Pons (tissue), 1 donor: ENCODE data around the gene SLC11A1.
A peak's percentile ranks its signal among the peaks of the same experiment; 100 is the strongest.

Source experiments
- DNase-seq: peaks from one replicate; pipeline ENCODE4 v3.0.0-alpha.2; 2016; ENCODE audit warnings: low spot score

SLC11A1 gene

GRCh38 chr2:218394298-218395089, 12.4 kb downstream of the SLC11A1 start:
- no peak for DNase-seq

DNA sequence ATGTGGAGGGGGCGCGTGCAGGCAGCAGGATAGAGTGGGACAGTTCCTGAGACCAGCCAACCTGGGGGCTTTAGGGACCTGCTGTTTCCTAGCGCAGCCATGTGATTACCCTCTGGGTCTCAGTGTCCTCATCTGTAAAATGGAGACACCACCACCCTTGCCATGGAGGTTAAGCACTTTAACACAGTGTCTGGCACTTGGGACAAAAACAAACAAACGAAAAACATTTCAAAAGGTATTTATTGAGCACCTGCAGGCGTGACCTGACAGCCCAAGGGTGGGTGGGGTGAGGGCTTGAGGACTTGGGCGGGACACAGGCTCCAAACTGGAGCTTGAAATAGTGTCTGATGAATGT, 13.0 kb downstream of the SLC11A1 start:
- DNase-seq = no peak

DNA sequence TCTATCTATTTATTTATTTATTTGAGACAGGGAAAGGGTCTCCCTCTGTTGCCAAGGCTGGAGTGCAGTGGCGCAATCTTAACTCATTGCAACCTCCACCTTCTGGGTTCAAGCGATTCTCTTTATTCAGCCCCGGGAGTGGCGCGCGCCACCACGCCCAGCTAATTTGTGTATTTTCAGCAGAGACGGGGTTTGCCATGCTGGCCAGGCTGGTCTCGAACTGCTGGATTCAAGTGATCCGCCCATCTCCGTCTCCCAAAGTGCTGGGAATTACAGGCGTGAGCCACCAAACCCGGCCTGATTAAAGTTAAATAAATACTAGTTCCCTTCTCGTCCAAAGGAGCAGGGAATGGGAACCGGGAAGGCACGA, 13.4 kb downstream of the SLC11A1 start:
- no peak for DNase-seq

GRCh38 chr2:218395826-218396687, 14.0 kb downstream of the SLC11A1 start:
- DNase-seq = peak; percentile 98

DNA sequence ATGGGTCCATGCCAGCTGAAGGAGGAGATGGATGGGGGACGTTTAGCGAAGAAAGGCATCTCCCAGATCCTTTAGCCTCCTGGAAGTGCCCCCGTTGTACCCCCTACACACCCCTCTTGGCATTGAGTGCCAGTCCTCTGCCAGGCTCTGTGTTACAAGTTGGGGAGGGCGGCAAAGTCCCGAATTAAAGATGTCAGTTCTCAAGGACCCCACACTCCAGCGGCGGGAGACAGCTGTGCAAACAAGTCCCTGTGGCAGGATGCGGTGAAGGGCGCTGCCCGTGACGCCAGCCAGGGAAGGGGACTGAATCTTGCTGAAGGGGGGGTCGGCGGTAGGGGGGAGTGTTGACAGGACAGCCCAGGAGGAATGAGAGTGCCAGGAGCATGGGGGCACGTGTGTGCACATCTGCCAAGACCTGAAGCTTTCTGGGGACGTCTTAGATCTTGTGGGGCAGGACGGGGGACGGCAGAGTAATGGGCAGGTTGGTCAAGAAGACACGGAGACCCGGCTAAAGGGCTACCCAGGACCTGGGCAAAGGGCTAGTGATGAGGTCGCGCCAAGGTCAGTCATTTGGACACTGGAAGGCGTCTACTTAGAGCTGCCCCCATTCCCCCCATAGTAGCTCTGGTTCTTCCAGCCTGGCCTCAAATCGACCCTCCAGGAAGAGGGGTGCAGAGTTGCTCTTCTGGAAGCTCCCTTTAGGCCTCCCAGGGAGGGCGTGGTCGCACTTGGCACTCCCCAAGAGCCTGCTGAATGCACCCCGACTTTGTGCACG, 14.8 kb downstream of the SLC11A1 start:
- DNase-seq = peak; percentile 70

- DNase-seq = no peak
These were observed 15.4 kb downstream of the SLC11A1 start for GRCh38 chr2:218397463-218397819.

DNA sequence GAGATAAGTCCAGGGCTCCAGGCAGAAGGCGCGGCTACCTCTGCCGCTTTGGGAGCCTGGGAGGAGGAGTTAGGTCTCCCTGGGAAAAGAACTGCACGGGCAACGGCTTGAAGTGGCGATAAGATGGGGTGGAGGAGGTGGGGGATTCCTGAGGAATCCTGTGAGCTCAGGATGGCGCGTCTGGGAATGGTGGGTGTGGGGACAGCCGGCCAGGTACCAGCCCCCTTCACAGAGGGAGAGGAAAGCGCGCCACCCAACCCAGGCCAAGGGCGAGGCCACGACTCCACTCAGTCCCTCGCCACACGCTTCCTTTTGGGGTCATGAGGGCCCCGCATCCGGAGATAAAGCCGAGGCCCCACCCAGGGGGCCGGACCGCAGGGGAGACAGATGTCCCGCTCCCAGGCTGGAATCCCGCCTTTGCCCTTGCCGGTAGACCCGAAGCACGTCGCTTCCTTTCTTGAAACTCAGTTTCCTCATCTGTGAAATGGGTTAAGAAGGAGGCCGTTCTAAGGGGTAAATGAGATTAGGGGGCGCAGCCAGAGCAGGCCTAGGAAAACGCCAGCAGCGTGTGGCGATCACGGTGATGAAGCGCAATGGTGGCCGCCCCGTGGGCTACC, 15.9 kb downstream of the SLC11A1 start:
- DNase-seq = peak; percentile 48

- DNase-seq = peak; percentile 74
These were observed 16.6 kb downstream of the SLC11A1 start for GRCh38 chr2:218398437-218399390.

- DNase-seq = peak; percentile 91
These were observed 17.5 kb downstream of the SLC11A1 start, which contains the start of gene CTDSP1 for GRCh38 chr2:218399391-218400166. TSS of gene CTDSP1 (plus strand) at chr2:218399868. CDS start at chr2:218400091, 223 bp downstream.

GRCh38 chr2:218400167-218400929, 18.3 kb downstream of the SLC11A1 start:
- peak; percentile 35 for DNase-seq

- DNase-seq = no peak
These were observed 19.1 kb downstream of the SLC11A1 start for GRCh38 chr2:218400930-218401881.

GRCh38 chr2:218401890-218402289, 19.8 kb downstream of the SLC11A1 start:
- DNase-seq = no peak

GRCh38 chr2:218402491-218402901, 20.4 kb downstream of the SLC11A1 start:
- no peak for DNase-seq

DNA sequence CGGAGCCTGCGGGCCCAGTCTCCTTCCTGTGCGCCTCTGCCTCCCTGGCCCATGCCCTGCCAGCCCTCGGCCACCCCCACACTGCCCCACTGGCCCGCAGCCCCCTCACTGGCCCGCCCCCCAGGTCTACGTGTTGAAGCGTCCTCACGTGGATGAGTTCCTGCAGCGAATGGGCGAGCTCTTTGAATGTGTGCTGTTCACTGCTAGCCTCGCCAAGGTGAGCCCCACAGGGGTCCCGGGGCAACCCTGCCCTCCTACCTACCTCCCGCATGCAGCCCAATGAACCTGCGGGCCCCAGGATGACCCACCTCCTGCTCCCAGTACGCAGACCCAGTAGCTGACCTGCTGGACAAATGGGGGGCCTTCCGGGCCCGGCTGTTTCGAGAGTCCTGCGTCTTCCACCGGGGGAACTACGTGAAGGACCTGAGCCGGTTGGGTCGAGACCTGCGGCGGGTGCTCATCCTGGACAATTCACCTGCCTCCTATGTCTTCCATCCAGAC, 20.9 kb downstream of the SLC11A1 start:
- no peak for DNase-seq

GRCh38 chr2:218403810-218404209, 21.7 kb downstream of the SLC11A1 start:
- no peak for DNase-seq

DNA sequence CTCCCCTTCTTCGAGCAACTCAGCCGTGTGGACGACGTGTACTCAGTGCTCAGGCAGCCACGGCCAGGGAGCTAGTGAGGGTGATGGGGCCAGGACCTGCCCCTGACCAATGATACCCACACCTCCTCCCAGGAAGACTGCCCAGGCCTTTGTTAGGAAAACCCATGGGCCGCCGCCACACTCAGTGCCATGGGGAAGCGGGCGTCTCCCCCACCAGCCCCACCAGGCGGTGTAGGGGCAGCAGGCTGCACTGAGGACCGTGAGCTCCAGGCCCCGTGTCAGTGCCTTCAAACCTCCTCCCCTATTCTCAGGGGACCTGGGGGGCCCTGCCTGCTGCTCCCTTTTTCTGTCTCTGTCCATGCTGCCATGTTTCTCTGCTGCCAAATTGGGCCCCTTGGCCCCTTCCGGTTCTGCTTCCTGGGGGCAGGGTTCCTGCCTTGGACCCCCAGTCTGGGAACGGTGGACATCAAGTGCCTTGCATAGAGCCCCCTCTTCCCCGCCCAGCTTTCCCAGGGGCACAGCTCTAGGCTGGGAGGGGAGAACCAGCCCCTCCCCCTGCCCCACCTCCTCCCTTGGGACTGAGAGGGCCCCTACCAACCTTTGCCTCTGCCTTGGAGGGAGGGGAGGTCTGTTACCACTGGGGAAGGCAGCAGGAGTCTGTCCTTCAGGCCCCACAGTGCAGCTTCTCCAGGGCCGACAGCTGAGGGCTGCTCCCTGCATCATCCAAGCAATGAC, 22.4 kb downstream of the SLC11A1 start:
- DNase-seq = no peak

DNA sequence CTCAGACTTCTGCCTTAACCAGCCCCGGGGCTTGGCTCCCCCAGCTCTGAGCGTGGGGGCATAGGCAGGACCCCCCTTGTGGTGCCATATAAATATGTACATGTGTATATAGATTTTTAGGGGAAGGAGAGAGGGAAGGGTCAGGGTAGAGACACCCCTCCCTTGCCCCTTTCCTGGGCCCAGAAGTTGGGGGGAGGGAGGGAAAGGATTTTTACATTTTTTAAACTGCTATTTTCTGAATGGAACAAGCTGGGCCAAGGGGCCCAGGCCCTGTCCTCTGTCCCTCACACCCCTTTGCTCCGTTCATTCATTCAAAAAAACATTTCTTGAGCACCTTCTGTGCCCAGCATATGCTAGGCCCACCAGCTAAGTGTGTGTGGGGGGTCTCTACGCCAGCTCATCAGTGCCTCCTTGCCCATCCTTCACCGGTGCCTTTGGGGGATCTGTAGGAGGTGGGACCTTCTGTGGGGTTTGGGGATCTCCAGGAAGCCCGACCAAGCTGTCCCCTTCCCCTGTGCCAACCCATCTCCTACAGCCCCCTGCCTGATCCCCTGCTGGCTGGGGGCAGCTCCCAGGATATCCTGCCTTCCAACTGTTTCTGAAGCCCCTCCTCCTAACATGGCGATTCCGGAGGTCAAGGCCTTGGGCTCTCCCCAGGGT, 23.1 kb downstream of the SLC11A1 start:
- no peak for DNase-seq
